Measurements from ENCODE around the gene MPZL3. TPM values are rescaled to one million over a fixed set of nuclear protein-coding genes. Genes with fewer than 3 reads are reported as not detected.

Gene MPZL3
- total and polyA plus RNA-seq, 12 donors, result 1.7 to 4.2 (median 2.4) TPM

DNA sequence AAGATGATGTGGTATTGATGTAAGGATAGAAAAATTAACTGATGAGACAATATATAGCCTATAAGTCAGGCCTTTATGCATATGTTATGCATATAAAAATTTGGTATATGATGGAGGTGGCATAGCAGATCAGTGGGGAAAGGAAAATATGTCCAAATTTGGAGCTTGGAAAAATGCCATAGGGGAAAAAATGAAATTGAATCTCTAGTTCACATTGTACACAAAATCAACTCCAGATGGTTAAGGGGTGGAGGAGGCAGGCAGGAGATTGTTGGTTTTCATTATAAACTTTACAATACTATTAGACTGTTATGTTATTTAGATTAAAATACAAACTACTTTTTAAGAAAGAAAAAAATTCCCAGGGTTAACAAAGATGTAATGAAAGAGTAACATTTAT lies 37.2 kb upstream of the MPZL3 start:
- H3K4me1 ChIP-seq, result no peaks in the 10 kb centered on the region
- no peak for DNase-seq
- H3K36me3 ChIP-seq, result no peaks in the 10 kb centered on the region
- no peak for ATAC-seq
- peaks cover 0 to 3% (median 0%) of the 10 kb centered on the region in 11 donors for H3K9me3 ChIP-seq
- H3K27me3 ChIP-seq, result peaks cover 0 to 6% (median 0%) of the 10 kb centered on the region in 7 donors
- H3K4me3 ChIP-seq, result no peak overlapping the region
- H3K27ac ChIP-seq, result no peak overlapping the region
- intact Hi-C loops (cut with DNase I), result no loop called here
- TF ChIP-seq, protein P1, sequence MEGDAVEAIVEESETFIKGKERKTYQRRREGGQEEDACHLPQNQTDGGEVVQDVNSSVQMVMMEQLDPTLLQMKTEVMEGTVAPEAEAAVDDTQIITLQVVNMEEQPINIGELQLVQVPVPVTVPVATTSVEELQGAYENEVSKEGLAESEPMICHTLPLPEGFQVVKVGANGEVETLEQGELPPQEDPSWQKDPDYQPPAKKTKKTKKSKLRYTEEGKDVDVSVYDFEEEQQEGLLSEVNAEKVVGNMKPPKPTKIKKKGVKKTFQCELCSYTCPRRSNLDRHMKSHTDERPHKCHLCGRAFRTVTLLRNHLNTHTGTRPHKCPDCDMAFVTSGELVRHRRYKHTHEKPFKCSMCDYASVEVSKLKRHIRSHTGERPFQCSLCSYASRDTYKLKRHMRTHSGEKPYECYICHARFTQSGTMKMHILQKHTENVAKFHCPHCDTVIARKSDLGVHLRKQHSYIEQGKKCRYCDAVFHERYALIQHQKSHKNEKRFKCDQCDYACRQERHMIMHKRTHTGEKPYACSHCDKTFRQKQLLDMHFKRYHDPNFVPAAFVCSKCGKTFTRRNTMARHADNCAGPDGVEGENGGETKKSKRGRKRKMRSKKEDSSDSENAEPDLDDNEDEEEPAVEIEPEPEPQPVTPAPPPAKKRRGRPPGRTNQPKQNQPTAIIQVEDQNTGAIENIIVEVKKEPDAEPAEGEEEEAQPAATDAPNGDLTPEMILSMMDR (IDR thresholded peaks at IDR 0.05), result no peak

DNA sequence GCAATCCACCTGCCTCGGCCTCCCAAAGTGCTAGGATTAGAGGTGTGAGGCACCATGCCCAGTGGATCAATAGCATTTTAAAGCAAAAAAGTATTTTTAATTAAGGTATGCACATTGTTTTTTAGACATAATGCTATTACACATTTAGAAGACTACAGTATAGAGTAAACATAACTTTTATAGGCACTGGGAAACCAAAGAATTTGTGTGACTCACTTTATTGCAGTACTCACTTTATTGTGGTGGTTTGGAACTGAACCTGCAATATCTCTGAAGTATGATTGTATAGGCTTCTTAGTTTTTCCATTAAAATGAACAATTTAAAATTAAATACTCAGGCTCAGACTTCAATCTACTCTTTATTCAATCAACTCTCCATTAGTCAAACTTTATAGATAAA lies 34.8 kb upstream of the MPZL3 start:
- Histone ChIP-seq H3K4me1 (no peaks in the 10 kb centered on the region), H3K27ac (no peak overlapping the region), H3K4me3 (no peak overlapping the region), H3K9me3 (peaks cover 0 to 3% (median 0%) of the 10 kb centered on the region in 11 donors), H3K36me3 (no peaks in the 10 kb centered on the region), H3K27me3 (peaks cover 0 to 3% (median 0%) of the 10 kb centered on the region in 7 donors)
- 90% methylated on average over 1 of the region's 1 CpG for WGBS, 2 donors
- DNase-seq, result no peak
- intact Hi-C loops (cut with DNase I), result no loop called here
- TF ChIP-seq, protein P1 (IDR thresholded peaks at IDR 0.05), result no peak
- no peak for ATAC-seq

DNA sequence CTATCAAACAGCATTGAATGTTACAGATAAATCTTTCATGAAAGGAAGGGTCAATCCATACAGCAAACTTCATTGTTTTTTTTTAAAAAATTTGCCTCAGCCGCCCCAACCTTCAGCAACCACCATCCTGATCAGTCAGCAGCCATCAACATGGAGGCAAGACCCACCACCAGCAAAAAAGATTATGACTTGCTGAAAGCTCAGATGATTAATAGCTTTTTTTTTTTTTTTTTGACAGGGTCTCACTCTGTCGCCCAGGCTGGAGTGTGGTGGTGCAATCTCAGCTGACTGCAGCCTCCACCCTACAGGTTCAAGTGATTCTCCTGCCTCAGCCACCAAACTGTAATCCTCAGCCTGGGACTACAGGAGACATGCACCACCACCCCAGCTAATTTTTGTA lies 34.4 kb upstream of the MPZL3 start:
- no peaks in the 10 kb centered on the region for H3K27me3 ChIP-seq
- no peak overlapping the region for H3K27ac ChIP-seq
- no peaks in the 10 kb centered on the region for H3K36me3 ChIP-seq
- intact Hi-C loops (cut with DNase I), result no loop called here
- no peak overlapping the region for H3K4me3 ChIP-seq
- peaks cover 0 to 3% (median 0%) of the 10 kb centered on the region in 11 donors for H3K9me3 ChIP-seq
- DNase-seq, result no peak
- WGBS, 2 donors, result 78 to 82% methylated on average over 2 of the region's 2 CpGs
- TF ChIP-seq, protein P1 (IDR thresholded peaks at IDR 0.05), result no peak
- no peaks in the 10 kb centered on the region for H3K4me1 ChIP-seq
- ATAC-seq, result no peak

DNA sequence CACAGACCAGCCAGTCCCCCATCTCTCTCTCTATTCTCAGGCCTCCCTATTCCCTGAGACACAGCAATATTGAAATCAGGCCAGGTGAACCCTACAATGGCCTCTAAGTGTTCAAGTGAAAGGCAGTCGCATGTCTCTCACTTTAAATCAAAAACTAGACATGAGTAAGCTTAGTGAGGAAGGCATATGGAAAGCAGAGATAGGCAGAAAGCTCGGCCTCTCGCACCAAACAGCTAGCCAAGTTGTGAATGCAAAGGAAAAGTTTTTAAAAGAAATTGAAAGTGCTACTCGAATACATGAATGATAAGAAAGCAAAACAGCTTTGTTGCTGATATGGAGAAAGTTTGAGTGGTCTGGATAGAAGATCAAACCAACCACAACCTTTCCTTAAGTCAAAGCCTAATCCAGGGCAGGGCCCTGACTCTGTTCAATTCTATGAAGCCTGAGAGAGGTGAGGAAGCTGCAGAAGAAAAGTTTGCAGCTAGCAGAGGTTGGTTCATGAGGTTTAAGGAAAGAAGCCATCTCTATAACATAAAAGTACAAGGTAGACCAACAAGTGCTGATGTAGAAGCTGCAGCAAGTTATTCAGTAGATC lies 31.7 kb upstream of the MPZL3 start:
- peaks cover 0 to 3% (median 0%) of the 10 kb centered on the region in 11 donors for H3K9me3 ChIP-seq
- TF ChIP-seq, protein P1 (IDR thresholded peaks at IDR 0.05), result no peak
- intact Hi-C loops (cut with DNase I), result no loop called here
- H3K4me1 ChIP-seq, result no peaks in the 10 kb centered on the region
- no peak for ATAC-seq
- no peak overlapping the region for H3K4me3 ChIP-seq
- H3K27ac ChIP-seq, result no peak overlapping the region
- H3K36me3 ChIP-seq, result no peaks in the 10 kb centered on the region
- DNase-seq, result no peak
- WGBS, 2 donors, result 67 to 74% methylated on average over 4 of the region's 4 CpGs
- H3K27me3 ChIP-seq, result peaks cover 0 to 3% (median 0%) of the 10 kb centered on the region in 7 donors
